Endothelial cell of umbilical vein (primary cell): Measurements from ENCODE around the gene MGLL.

Source experiments
- CTCF ChIP-seq, 2 donors: IDR thresholded peaks; 1 replicate in 1 of 2; 2 replicates in 1 of 2; pipeline ENCODE4 v1.5.1; 2011; ENCODE audit warnings: low read length in 2 of 2, mild to moderate bottlenecking in 2 of 2, moderate library complexity in 2 of 2, control low read depth in 1 of 2, inconsistent platforms in 1 of 2, low read depth in 1 of 2; ENCODE audit not compliant: insufficient read depth in 1 of 2; ENCODE audit errors: extremely low read depth in 1 of 2
- EZH2 ChIP-seq: IDR thresholded peaks from 2 replicates; pipeline ENCODE4 v1.6.1; 2012; ENCODE audit warnings: borderline replicate concordance, low read depth, mild to moderate bottlenecking, moderate library complexity, low read length, inconsistent platforms; ENCODE audit not compliant: severe bottlenecking
- JUN ChIP-seq: IDR thresholded peaks from 2 replicates; pipeline ENCODE4 v1.6.1; 2011; ENCODE audit warnings: borderline replicate concordance, low read depth; ENCODE audit not compliant: insufficient read length, insufficient read depth
- MYC ChIP-seq: IDR thresholded peaks from one replicate; pipeline ENCODE4 v1.6.1; 2011; ENCODE audit warnings: mild to moderate bottlenecking, low read depth, low read length
- POLR2A ChIP-seq: IDR thresholded peaks from 2 replicates; pipeline ENCODE4 v1.6.1; 2012; ENCODE audit warnings: low read depth, mild to moderate bottlenecking, control low read depth, low read length

- TF ChIP-seq EZH2 = no peak
- no peak for TF ChIP-seq CTCF (IDR thresholded peaks at IDR 0.05; ENCODE audit: extremely low read depth in 1 of 2, insufficient read depth in 1 of 2, low read depth in 1 of 2, low read length in 2 of 2)
- TF ChIP-seq MYC = no peak
- no peak for TF ChIP-seq POLR2A
- TF ChIP-seq JUN = no peak
These were observed 132.2 kb downstream of the MGLL start for GRCh38 chr3:127690106-127690505.
